NCI-H82 treated with DMSO at 0.1 percent for 48 hours (cell line): ENCODE measurements around the gene KRT25.
"Not testable (repeated sequence)": the region's sequence is repeated elsewhere in the genome, so short reads cannot be mapped to it uniquely, and the experiment has no call there.

ENCODE experiments used
- DNase-seq: peaks from one replicate; lab custom pipeline; 2025; ENCODE audit not compliant: unreplicated experiment; lab: John Stamatoyannopoulos, UW

KRT25 gene

GRCh38 chr17:40753804-40754203, 1.3 kb downstream of the KRT25 start:
- DNase-seq: no peak

- DNase-seq: no peak
Measured at GRCh38 chr17:40751065-40751464, 4.1 kb downstream of the KRT25 start.

DNA sequence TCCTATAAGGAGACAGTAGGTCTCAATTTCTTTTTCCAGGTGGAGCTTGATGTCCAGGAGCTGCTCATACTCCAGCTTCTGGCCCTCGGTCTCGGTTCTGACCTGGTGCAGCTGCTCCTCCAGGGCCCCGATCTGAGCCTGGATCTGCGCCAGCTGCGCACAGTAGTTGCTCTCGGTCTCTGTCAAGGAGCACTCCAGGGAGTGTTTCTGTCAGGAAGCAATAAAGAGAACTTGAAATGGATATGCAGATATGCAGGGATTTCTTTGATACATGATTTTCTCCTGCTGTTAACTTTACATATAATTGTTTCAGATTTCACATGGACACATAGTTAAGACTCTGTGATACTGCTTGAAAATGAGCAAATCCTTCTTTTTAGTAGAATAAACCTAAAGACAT, 4.7 kb downstream of the KRT25 start:
- DNase-seq: no peak

GRCh38 chr17:40748666-40749065, 6.5 kb downstream of the KRT25 start:
- DNase-seq: not testable (repeated sequence)

- no peak for DNase-seq
Measured at GRCh38 chr17:40738553-40738952, 16.6 kb downstream of the KRT25 start.

- no peak for DNase-seq
Measured at GRCh38 chr17:40735016-40735415, 20.1 kb downstream of the KRT25 start.

GRCh38 chr17:40734018-40734417, 21.1 kb downstream of the KRT25 start:
- no peak for DNase-seq

- no peak for DNase-seq
Measured at GRCh38 chr17:40730970-40731369, 24.2 kb downstream of the KRT25 start.

DNA sequence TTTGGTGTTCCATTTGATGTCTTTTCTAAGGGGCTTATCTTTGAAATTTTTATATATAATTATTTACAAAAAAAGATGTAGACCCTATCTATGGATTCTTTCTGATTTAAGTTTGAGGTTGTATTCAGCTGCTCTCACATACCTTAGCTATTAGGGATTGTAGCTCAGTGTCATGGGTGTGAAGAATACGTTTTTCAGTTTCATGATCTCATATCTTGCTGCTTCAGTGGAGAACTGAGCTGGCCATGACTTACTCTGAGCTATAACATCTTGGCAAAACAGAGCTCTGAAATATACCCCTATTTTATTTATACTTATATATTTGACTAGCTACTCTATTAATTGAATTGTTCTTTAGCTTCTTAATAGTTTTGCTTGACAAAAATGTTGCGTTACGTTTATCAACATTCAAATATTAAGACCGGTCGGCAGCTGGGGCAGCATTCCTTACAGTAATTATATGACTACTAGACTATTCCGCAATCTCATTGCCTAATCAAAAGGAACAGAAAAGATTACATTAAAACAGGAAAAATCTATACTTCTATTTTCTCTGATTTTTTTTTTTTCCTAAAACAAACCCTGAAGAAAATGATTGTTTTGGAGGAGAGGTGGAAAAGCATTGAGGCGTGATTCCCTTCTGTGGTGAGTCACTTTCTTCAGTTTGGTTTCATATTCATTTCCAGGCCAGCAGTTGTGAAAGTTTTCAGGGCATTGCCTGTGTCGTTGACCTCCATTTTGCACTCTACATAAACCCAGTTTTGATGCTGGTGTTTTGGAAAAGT, 27.5 kb downstream of the KRT25 start:
- no peak for DNase-seq

DNA sequence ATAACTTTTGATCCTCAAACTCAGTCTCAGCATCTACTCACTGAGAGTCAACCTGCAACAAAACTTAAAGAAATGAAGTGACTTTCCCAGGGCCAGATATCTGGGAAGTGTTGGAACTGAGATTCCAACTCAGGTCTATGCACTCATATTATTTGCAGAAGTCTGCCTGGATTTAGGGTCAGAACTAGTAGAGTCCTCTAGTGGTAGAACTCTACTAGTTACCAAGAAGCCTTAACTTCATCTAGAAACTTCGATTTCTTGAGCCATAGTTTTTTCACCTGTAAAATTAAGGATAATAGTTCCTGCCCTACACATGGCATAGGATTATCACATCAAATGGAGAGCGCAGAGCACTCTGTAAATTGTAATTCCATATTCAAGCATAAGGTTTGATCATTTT, 28.2 kb downstream of the KRT25 start:
- no peak for DNase-seq

DNA sequence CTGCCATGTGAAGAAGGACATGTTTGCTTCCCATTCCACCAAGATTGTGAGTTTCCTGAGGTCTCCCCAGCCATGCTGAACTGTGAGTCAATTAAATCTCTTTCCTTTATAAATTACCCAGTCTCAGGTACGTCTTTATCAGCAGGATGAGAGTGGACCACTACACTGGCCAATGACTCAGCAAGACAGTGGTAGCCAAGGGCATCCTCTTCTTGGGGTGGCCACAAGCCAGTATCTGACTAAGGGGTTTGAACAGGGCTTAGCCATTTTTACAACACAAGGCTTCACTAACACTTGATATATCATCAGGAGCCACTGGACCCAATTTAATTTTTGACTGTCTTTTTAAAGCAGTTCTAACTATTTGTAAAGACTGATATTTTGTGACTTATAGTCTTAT, 30.5 kb downstream of the KRT25 start:
- no peak for DNase-seq

- DNase-seq: no peak
Measured at GRCh38 chr17:40722241-40722640, 32.9 kb downstream of the KRT25 start.

DNA sequence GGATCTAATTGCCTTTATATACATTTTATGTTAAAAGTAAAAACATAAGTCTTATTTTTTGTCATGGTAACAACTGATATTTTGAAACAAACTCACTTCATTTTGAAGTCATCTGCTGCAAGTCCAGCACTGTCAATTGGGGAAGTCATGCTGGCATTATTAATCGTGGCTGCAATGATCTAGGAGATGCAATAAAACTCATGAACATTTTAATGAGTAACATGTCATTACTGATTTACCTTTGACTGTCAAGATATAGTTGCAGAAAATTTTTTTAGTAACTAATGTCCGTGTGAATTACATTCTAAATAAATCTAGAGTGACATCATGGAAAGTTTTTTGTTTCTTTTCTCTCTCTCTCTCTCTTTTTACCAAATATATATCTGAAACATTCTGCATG, 34.2 kb downstream of the KRT25 start:
- DNase-seq: no peak

GRCh38 chr17:40718930-40719329, 36.2 kb downstream of the KRT25 start:
- no peak for DNase-seq

DNA sequence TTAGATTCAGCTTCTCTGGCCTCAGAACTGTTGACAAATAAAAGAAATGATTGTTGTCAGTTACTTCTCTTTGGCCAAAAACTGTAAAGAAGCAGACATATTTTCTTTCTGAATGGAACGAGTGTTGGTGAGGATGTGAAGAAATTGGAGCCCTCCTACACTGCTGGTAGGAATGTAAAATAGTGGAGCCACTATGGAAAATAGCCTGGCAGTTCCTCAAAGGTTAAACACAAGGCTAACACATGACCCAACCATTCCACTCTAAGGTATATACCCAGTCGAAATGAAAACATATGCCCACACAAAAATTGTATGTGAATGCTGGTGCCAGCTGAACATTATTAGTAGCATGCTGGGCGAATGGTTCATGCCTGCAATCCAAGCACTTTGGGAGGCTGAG, 37.4 kb downstream of the KRT25 start:
- no peak for DNase-seq

- DNase-seq: no peak
Measured at GRCh38 chr17:40714473-40714872, 40.7 kb downstream of the KRT25 start.

GRCh38 chr17:40707745-40708144, 47.4 kb downstream of the KRT25 start:
- DNase-seq: no peak

DNA sequence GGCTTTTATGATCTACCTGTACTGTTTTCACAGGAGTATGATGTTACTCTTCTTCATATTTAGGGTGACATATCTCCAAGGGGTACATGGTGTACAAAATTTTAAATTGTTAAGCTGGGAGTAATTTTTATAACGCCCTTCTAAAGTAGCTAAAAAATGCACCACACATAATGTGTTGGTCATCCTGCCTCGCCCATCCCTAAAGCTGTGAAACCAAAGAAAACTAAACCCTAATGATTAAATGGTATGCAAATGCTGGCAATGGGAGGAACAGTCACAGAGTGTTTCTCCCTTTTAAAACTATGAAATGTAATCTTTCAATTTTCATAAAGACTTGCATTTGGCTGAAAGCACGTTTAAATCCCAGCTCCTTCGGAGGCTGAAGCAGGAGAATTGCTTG, 49.5 kb downstream of the KRT25 start:
- DNase-seq: no peak

GRCh38 chr17:40703652-40704051, 51.5 kb downstream of the KRT25 start, which contains the start of gene KRT24:
TSS of gene KRT24 (minus strand) at chr17:40703752. CDS start at chr17:40703693, 59 bp downstream.
- no peak for DNase-seq

DNA sequence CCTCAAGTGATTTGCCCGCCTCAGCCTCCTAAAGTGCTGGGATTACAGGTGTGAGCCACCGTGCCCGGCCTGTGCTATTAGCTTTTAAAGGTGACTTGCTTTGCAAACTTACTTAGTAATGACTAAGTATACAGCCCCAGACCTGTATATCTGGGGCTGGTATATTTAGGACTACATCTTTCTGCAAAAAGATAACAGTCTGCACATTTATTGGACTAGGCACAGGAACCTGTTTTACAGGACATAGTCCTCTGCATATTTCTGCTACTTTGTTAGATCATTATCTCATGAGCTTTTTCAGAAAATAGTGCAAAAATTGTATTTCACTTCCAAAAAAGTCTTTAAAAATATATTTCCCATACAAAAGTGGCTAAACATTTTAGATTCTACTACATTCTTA, 52.9 kb downstream of the KRT25 start:
- no peak for DNase-seq

- no peak for DNase-seq
Measured at GRCh38 chr17:40699853-40700252, 55.3 kb downstream of the KRT25 start.

- no peak for DNase-seq
Measured at GRCh38 chr17:40699371-40699770, 55.8 kb downstream of the KRT25 start.
